OCI-LY7 (cell line): Measurements from ENCODE around the gene CABP2. TPM values are rescaled to one million over a fixed set of nuclear protein-coding genes. Genes with fewer than 3 reads are reported as not detected.

ENCODE experiments used
- BruUV-seq: library from RNA; stranded (reverse); fragments of 400-500 nt; replicated peaks from 2 replicates; lab custom pipeline; 2021; lab: Mats Ljungman, UMichigan
- CTCF ChIA-PET: fragments of 300-600 bp; sonication (Branson Sonifier 250); formaldehyde crosslinking; loops from one replicate; lab custom pipeline; 2022; ENCODE audit warnings: antibody characterized with exemption; ENCODE audit not compliant: unreplicated experiment; lab: Charles Lee
- POLR2A ChIA-PET: fragments of 300-600 bp; sonication (Branson Sonifier 250); formaldehyde crosslinking; loops from one replicate; lab custom pipeline; 2022; ENCODE audit warnings: antibody characterized with exemption; lab: Charles Lee
- DNase-seq: peaks from one replicate; pipeline ENCODE4 v3.0.0-alpha.2; 2015; ENCODE audit warnings: low spot score
- H2AFZ ChIP-seq: fragments of 200-600 bp; sonication (generic), shearing (Covaris generic); 2 replicates; pipeline ENCODE4 v1.6.1; 2014; ENCODE audit warnings: mild to moderate bottlenecking, antibody characterized with exemption, low read length, moderate library complexity
- H3K27ac ChIP-seq: fragments of 200-600 bp; sonication (generic); 2 replicates; pipeline ENCODE4 v1.5.1; 2014; ENCODE audit warnings: mixed run types, low read depth, mild to moderate bottlenecking, moderate library complexity, low read length, inconsistent platforms; ENCODE audit not compliant: poor library complexity, severe bottlenecking
- H3K36me3 ChIP-seq: fragments of 200-600 bp; sonication (generic); 2 replicates; pipeline ENCODE4 v1.6.1; 2014; ENCODE audit warnings: mild to moderate bottlenecking, antibody characterized with exemption, low read length, moderate library complexity, mixed read lengths; ENCODE audit not compliant: insufficient read depth
- H3K4me1 ChIP-seq: fragments of 200-600 bp; sonication (generic); 2 replicates; pipeline ENCODE4 v1.5.1; 2014; ENCODE audit warnings: mild to moderate bottlenecking, low read length; ENCODE audit not compliant: insufficient read depth, poor library complexity, severe bottlenecking
- H3K4me2 ChIP-seq: fragments of 200-600 bp; sonication (generic); 2 replicates; pipeline ENCODE4 v1.6.1; 2014; ENCODE audit warnings: mild to moderate bottlenecking, low read length
- H3K4me3 ChIP-seq: fragments of 200-600 bp; sonication (generic); 2 replicates; pipeline ENCODE4 v1.5.1; 2014; ENCODE audit warnings: mild to moderate bottlenecking, low read depth, low read length; ENCODE audit not compliant: poor library complexity, severe bottlenecking
- H3K79me2 ChIP-seq: fragments of 200-600 bp; sonication (generic); 2 replicates; pipeline ENCODE4 v1.6.1; 2016; ENCODE audit warnings: low read depth, mild to moderate bottlenecking, low read length, moderate library complexity, mixed read lengths; ENCODE audit not compliant: insufficient read depth
- H3K9me2 ChIP-seq: fragments of 200-600 bp; sonication (generic); 2 replicates; pipeline ENCODE4 v1.6.1; 2016; ENCODE audit warnings: mild to moderate bottlenecking, low read length, mixed read lengths; ENCODE audit not compliant: insufficient read depth
- H3K9me3 ChIP-seq: fragments of 200-600 bp; sonication (generic); 2 replicates; pipeline ENCODE4 v1.6.1; 2014; ENCODE audit warnings: mild to moderate bottlenecking, mixed run types, low read length, mixed read lengths
- H4K20me1 ChIP-seq: fragments of 200-600 bp; sonication (generic); 2 replicates; pipeline ENCODE4 v1.6.1; 2014; ENCODE audit warnings: mild to moderate bottlenecking, antibody characterized with exemption, low read length, moderate library complexity, mixed read lengths; ENCODE audit not compliant: insufficient read depth
- EZH2phosphoT487 ChIP-seq: fragments of 200-600 bp; sonication (generic); IDR thresholded peaks from 2 replicates; pipeline ENCODE4 v1.6.1; 2018; ENCODE audit warnings: low read depth, borderline replicate concordance, mild to moderate bottlenecking, mixed run types, antibody characterized with exemption, low read length, moderate library complexity, mixed read lengths
- intact Hi-C: fragments of 100-400 bp; cut with micrococcal nuclease; formaldehyde crosslinking; loops from one replicate; pipeline ENCODE4 v1.10.0; 2022; ENCODE audit not compliant: unreplicated experiment
- total RNA-seq, 2 experiments: library from RNA; depleted of rRNA in 1 of 2; stranded (reverse); fragments of >200 nt in 1 of 2; shearing (Covaris generic) in 1 of 2; gene quantifications; 2 replicates each; pipeline ENCODE4 v1.2.3, GENCODE V29; 2014 to 2022
- TF ChIP-seq, protein P1 (sequence below): fragments of 200-600 bp; sonication (generic); conservative IDR thresholded peaks from 2 replicates; pipeline ENCODE4 v1.5.1; 2014; ENCODE audit warnings: mild to moderate bottlenecking, antibody characterized with exemption, low read length, moderate library complexity, mixed read lengths

Gene CABP2
- total RNA-seq, 2 experiments from 2014 or later = not detected

GRCh38 chr11:67506426-67507051 lies 16.7 kb downstream of the CABP2 start:
- TF ChIP-seq, protein P1, sequence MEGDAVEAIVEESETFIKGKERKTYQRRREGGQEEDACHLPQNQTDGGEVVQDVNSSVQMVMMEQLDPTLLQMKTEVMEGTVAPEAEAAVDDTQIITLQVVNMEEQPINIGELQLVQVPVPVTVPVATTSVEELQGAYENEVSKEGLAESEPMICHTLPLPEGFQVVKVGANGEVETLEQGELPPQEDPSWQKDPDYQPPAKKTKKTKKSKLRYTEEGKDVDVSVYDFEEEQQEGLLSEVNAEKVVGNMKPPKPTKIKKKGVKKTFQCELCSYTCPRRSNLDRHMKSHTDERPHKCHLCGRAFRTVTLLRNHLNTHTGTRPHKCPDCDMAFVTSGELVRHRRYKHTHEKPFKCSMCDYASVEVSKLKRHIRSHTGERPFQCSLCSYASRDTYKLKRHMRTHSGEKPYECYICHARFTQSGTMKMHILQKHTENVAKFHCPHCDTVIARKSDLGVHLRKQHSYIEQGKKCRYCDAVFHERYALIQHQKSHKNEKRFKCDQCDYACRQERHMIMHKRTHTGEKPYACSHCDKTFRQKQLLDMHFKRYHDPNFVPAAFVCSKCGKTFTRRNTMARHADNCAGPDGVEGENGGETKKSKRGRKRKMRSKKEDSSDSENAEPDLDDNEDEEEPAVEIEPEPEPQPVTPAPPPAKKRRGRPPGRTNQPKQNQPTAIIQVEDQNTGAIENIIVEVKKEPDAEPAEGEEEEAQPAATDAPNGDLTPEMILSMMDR = peak; percentile 63
- no peak for TF ChIP-seq EZH2phosphoT487
- Histone ChIP-seq H4K20me1 (0 out of 2 replicates have a peak, but pooled peaks cover 9% of the 10 kb centered on the region), H3K4me2 (peak overlapping the region; percentile 97), H2AFZ (no peak overlapping the region), H3K79me2 (peaks cover 19% of the 10 kb centered on the region), H3K4me1 (peaks cover 38% of the 10 kb centered on the region), H3K36me3 (peaks cover 9% of the 10 kb centered on the region; the same call in 1 of the 2 replicates), H3K9me2 (no peaks in the 10 kb centered on the region), H3K27ac (peak overlapping the region; percentile 70), H3K4me3 (peak overlapping the region; percentile 88), H3K9me3 (no peaks in the 10 kb centered on the region)
- ChIA-PET CTCF (no interaction called here), POLR2A (interaction anchor here (0.6 to 0.7 kb wide), 2 partner anchors 33 to 1002 kb away, joined by 3 read pairs; no protein-coding TSS in a partner anchor)
- intact Hi-C loops = loop anchor here (1.0 to 5.0 kb wide), 10 partner anchors 22 to 239 kb away; partner anchors contain the start of genes GRK2, GSTP1, POLD4 and PTPRCAP
- DNase-seq = peak; percentile 47
- TSS peak; percentile 96 for BruUV-seq

- ChIA-PET POLR2A (interaction anchor here (0.7 kb wide), 1 partner anchor 33 kb away, joined by 3 read pairs; no protein-coding TSS in a partner anchor), CTCF (no interaction called here)
- H3K4me3 ChIP-seq = peak overlapping the region; percentile 88
- H3K79me2 ChIP-seq = peaks cover 19% of the 10 kb centered on the region
- BruUV-seq = no TSS peak
- H3K27ac ChIP-seq = peak overlapping the region; percentile 70
- no peaks in the 10 kb centered on the region for H3K9me3 ChIP-seq
- H2AFZ ChIP-seq = no peak overlapping the region
- H3K9me2 ChIP-seq = no peaks in the 10 kb centered on the region
- H3K36me3 ChIP-seq = peaks cover 15% of the 10 kb centered on the region; the same call in 1 of the 2 replicates
- TF ChIP-seq EZH2phosphoT487 = no peak
- TF ChIP-seq, protein P1 = peak; percentile 94
- H3K4me1 ChIP-seq = peaks cover 38% of the 10 kb centered on the region
- H4K20me1 ChIP-seq = 0 out of 2 replicates have a peak, but pooled peaks cover 9% of the 10 kb centered on the region
- intact Hi-C loops = loop anchor here (1.0 to 5.0 kb wide), 10 partner anchors 21 to 238 kb away; partner anchors contain the start of genes GRK2, GSTP1, POLD4 and PTPRCAP
- peak; percentile 90 for DNase-seq
- H3K4me2 ChIP-seq = peak overlapping the region; percentile 97
Measured at GRCh38 chr11:67505605-67506396, 17.4 kb downstream of the CABP2 start.
